Islet precursor cell (in vitro differentiated cells): ENCODE results near the gene RPL36.
"Not testable (repeated sequence)": the region's sequence is repeated elsewhere in the genome, so short reads cannot be mapped to it uniquely, and the experiment has no call there.

ENCODE experiments used
- DNase-seq: peaks from one replicate; pipeline ENCODE4 v3.0.0-alpha.2; 2018

The RPL36 gene

GRCh38 chr19:5691822-5692722 is 2.0 kb downstream of the RPL36 start:
- no peak for DNase-seq

- DNase-seq, result no peak
These were observed 2.7 kb downstream of the RPL36 start for GRCh38 chr19:5692723-5693194.

GRCh38 chr19:5693195-5694166 is 3.4 kb downstream of the RPL36 start:
- no peak for DNase-seq

GRCh38 chr19:5694167-5694955 is 4.3 kb downstream of the RPL36 start:
- no peak for DNase-seq

- DNase-seq, result peak; percentile 49
These were observed 5.0 kb downstream of the RPL36 start for GRCh38 chr19:5694956-5695648.

GRCh38 chr19:5695649-5696195 is 5.6 kb downstream of the RPL36 start:
- no peak for DNase-seq

GRCh38 chr19:5696196-5697021 is 6.3 kb downstream of the RPL36 start:
- no peak for DNase-seq

GRCh38 chr19:5697022-5697889 is 7.2 kb downstream of the RPL36 start:
- no peak for DNase-seq

- no peak for DNase-seq
These were observed 8.0 kb downstream of the RPL36 start for GRCh38 chr19:5697890-5698634.

GRCh38 chr19:5698635-5699422 is 8.7 kb downstream of the RPL36 start:
- DNase-seq, result no peak

GRCh38 chr19:5700455-5701092 is 10.5 kb downstream of the RPL36 start:
- no peak for DNase-seq

- DNase-seq, result not testable (repeated sequence)
These were observed 11.9 kb downstream of the RPL36 start for GRCh38 chr19:5702053-5702410.

GRCh38 chr19:5703819-5704818 is 14.0 kb downstream of the RPL36 start:
- DNase-seq, result no peak

- no peak for DNase-seq
These were observed 15.5 kb downstream of the RPL36 start for GRCh38 chr19:5705552-5705951.

- no peak for DNase-seq
These were observed 16.9 kb downstream of the RPL36 start for GRCh38 chr19:5706876-5707573.
